RWPE1 (cell line): ENCODE measurements around the gene MYLK.
A peak's percentile ranks its signal among the peaks of the same experiment; 100 is the strongest.
"Not testable (repeated sequence)": the region's sequence is repeated elsewhere in the genome, so short reads cannot be mapped to it uniquely, and the experiment has no call there.

ENCODE experiments used
- CTCF ChIA-PET: fragments of 350-600 bp; sonication (Branson Sonifier 250); formaldehyde crosslinking; extraction: SDS; loops from one replicate; lab custom pipeline; 2021; lab: Yijun Ruan, JAX
- POLR2A ChIA-PET: fragments of 400-600 bp; formaldehyde crosslinking; extraction: SDS; loops from one replicate; lab custom pipeline; 2020; ENCODE audit warnings: antibody characterized with exemption; ENCODE audit not compliant: low non-redundant PET; lab: Yijun Ruan, JAX
- DNase-seq: peaks from one replicate; pipeline ENCODE4 v3.0.0; 2012; ENCODE audit warnings: low spot score
- H3K27ac ChIP-seq: fragments of 450-650 bp; 2 replicates; pipeline ENCODE4 v1.5.1; 2017
- TF ChIP-seq, protein P1 (sequence below): fragments of 450-650 bp; conservative IDR thresholded peaks from 2 replicates; pipeline ENCODE4 v1.5.1; 2017; ENCODE audit warnings: low read depth, mild to moderate bottlenecking

MYLK gene

DNA sequence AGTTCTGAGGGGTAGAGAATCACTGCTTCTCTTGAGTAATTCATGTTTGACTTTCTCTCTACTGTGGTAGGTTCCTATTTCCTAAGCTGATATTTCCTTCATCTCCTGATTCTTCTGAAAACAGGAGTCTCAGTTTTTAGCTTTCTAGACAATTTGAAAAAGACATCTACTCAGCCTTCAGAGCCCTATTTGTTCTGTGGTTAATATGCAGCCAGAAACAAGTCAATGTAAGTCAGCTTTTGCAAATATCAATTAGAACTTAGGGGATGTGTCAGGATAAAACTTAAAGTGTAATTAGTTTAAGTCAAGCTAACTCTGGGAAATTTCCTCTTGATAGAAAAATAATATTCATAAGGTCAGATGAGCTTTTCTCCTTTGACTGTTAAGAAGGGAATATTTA is 277.6 kb downstream of the MYLK start:
- POLR2A ChIA-PET: interaction anchor here (0.6 to 1.5 kb wide), 3 partner anchors 12 to 21 kb away, joined by 3 to 6 read pairs (median 3); no protein-coding TSS in a partner anchor
- no peak for DNase-seq
- CTCF ChIA-PET: interaction anchor here (1.1 kb wide), 1 partner anchor 21 kb away, joined by 3 read pairs; the partner anchor contains the start of gene HACD2
- TF ChIP-seq, protein P1, sequence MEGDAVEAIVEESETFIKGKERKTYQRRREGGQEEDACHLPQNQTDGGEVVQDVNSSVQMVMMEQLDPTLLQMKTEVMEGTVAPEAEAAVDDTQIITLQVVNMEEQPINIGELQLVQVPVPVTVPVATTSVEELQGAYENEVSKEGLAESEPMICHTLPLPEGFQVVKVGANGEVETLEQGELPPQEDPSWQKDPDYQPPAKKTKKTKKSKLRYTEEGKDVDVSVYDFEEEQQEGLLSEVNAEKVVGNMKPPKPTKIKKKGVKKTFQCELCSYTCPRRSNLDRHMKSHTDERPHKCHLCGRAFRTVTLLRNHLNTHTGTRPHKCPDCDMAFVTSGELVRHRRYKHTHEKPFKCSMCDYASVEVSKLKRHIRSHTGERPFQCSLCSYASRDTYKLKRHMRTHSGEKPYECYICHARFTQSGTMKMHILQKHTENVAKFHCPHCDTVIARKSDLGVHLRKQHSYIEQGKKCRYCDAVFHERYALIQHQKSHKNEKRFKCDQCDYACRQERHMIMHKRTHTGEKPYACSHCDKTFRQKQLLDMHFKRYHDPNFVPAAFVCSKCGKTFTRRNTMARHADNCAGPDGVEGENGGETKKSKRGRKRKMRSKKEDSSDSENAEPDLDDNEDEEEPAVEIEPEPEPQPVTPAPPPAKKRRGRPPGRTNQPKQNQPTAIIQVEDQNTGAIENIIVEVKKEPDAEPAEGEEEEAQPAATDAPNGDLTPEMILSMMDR: no peak
- no peak overlapping the region for H3K27ac ChIP-seq

DNA sequence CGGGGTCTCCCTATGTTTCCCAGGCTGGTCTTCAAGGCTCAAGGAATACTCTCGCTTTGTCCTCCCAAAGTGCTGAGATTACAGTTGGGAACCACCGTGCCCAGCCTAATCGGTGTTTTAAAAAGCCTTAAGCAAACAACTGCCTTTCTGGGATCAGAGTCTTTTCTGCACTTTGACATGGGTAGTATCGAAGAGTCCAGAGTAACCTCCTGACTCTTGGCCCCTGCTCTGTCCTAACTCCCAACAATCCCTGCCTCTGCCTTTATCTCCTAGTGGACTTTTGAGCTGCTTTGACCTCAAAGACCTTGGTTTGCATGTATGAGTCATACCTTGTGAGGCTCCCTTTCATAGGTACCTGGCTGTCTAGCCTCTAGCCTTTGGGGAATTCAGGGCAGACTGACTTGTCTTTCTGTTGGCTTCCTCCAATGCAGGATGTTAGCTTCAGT is 278.3 kb downstream of the MYLK start:
- peak; percentile 69 for DNase-seq
- TF ChIP-seq, protein P1: no peak
- ChIA-PET CTCF (interaction anchor here (0.5 to 1.1 kb wide), 2 partner anchors 20 to 46 kb away, joined by 3 read pairs; partner anchors contain the start of gene HACD2), POLR2A (interaction anchor here (1.0 to 1.5 kb wide), 2 partner anchors 13 to 20 kb away, joined by 3 to 6 read pairs; no protein-coding TSS in a partner anchor)
- H3K27ac ChIP-seq: peak overlapping the region; percentile 94

DNA sequence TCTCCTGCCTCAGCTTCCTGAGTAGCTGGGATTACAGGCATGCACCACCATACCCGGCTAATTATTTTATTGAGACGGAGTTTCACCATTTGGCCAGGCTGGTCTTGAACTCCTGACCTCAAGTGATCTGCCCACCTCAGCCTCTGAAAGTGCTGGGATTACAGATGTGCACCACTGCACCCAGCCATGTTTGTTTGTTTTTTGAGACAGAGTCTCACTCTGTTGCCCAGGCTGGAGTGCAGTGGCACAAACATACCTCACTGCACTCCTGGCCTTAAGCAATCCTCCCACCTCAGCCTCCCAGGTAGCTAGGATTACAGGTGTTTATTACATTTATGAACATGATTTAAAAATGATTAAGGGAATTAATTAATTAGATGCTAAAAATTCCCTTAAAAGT is 281.0 kb downstream of the MYLK start:
- DNase-seq, POLR2A ChIA-PET, CTCF ChIA-PET: not testable (repeated sequence)
- H3K27ac ChIP-seq: peak overlapping the region; percentile 46

DNA sequence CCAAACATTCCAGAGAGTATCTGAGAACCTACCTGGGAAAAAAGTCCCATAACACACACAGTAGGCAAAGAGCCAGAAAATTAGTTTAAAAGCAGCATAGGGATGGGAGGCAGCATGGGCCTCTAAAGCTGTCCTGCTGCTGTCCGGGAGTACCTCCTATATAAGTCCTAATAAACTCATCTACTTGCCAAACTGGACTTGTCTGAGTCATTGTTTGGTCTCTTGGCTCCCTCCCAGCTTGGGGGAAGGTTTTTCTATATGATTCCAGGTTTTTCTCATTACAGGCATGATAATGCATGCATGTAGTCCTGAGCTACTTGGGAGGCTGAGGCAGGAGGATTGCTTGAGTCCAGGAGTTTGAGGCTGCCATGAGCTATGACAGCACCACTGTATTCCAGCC is 281.8 kb downstream of the MYLK start:
- H3K27ac ChIP-seq: no peak overlapping the region
- TF ChIP-seq, protein P1: no peak
- peak; percentile 79 for DNase-seq
- ChIA-PET CTCF (no interaction called here), POLR2A (no interaction called here)

DNA sequence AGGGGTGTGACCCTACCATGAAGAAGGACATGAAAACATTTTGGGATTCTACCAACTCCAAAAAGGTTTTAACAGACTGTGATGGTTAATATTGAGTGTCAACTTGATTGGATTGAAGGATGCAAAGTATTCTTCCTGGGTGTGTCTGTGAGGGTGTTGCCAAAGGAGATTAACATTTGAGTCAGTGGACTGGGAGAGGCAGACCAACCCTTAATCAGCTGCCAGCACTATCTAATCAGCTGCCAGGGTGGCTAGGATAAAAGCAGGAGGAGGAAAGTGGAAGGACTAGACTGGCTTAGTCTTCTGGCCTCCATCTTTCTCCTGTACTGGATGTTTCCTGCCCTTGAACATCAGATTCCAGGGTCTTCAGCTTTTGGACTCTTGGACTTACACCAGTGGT is 283.3 kb downstream of the MYLK start:
- H3K27ac ChIP-seq: peak overlapping the region; percentile 82
- DNase-seq, POLR2A ChIA-PET, CTCF ChIA-PET: not testable (repeated sequence)

DNA sequence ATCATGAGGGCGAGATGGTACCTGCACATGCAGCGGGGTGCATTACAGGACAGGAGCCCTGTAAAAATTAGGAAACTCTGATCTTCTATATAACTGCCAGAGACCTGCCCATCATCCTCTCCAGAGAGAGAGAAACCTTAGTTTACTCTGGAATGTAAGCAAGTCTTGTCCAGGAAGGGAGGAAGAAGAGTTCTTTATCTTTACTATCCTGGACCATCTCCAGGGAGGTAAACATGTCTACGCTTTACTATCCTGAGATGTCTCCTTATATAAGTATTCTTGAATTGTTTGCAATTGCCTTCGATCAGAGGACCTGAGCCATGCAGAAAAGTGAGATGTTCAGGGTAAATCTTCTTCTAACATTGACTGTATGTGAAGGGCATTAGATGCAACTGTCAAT is 286.6 kb downstream of the MYLK start:
- H3K27ac ChIP-seq: no peak overlapping the region
- TF ChIP-seq, protein P1: no peak
- DNase-seq: no peak
- ChIA-PET POLR2A (no interaction called here), CTCF (interaction anchor here (0.6 kb wide), 1 partner anchor 16 kb away, joined by 3 read pairs; no protein-coding TSS in a partner anchor)

DNA sequence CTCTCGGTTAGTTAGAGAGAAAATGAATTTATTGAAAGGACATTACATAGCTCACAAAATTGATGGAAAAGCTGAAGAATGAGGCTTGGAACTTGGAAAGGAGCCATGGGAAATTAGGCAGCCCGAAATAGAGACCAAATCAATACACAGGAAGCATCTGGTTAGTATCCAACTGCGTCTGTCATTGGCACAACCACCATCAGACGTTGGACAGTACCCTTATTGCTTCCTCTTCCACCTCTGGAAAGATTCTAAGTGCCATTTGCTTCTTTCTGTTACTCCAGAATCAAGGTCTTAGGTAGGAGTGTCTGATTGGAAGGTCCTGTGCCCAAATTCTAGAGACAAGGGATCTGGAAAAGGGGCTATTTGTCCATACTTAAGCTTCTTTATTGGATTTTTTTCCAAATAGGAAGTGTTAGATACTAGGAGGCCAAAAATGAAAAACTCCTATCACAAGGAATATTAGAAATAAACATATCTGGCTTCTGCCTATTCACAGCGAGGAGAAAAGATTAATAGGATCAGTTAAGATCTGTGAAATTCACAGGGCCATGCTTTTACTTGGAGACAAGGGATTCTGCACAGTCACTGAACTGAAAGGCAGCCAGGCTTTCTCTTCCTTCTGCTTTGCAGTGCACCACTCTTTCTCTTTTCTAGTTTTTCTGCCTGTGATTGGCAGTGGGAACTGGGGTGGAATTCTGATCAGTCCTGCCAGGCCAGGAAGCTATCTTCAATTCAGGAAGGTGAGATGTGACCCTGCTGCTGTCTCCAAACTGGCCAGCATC is 288.5 kb downstream of the MYLK start:
- CTCF ChIA-PET: no interaction called here
- DNase-seq: no peak
- POLR2A ChIA-PET: no interaction called here
- TF ChIP-seq, protein P1: no peak
- no peak overlapping the region for H3K27ac ChIP-seq
